ENCODE data around the gene EPB41L4A. TPM values are rescaled to one million over a fixed set of nuclear protein-coding genes. Genes with fewer than 3 reads are reported as not detected.
A peak's percentile ranks its signal among the peaks of the same experiment; 100 is the strongest.
"Not testable (repeated sequence)": the region's sequence is repeated elsewhere in the genome, so short reads cannot be mapped to it uniquely, and the experiment has no call there.

EPB41L4A gene
- total RNA-seq, 1 experiment from 2014 or later, result 1.7 TPM

- Histone ChIP-seq H3K4me1 (no peaks in the 10 kb centered on the region), H3K27ac (no peak overlapping the region), H3K36me3 (no peaks in the 10 kb centered on the region), H3K9me3 (replicated peaks) (no peaks in the 10 kb centered on the region), H3K27me3 (no peaks in the 10 kb centered on the region), H3K4me3 (no peak overlapping the region)
- DNase-seq, result no peak
These were observed 197.9 kb downstream of the EPB41L4A start for GRCh38 chr5:112221128-112221527.

GRCh38 chr5:112219000-112219399, 200.1 kb downstream of the EPB41L4A start:
- Histone ChIP-seq H3K9me3 (replicated peaks) (no peaks in the 10 kb centered on the region), H3K27me3 (no peaks in the 10 kb centered on the region), H3K27ac (no peak overlapping the region), H3K4me3 (no peak overlapping the region), H3K36me3 (no peaks in the 10 kb centered on the region), H3K4me1 (no peaks in the 10 kb centered on the region)
- DNase-seq, result peak; percentile 6 to 23

GRCh38 chr5:112217843-112218579, 201.1 kb downstream of the EPB41L4A start:
- no peaks in the 10 kb centered on the region for H3K9me3 ChIP-seq (replicated peaks)
- H3K27me3 ChIP-seq, result no peaks in the 10 kb centered on the region
- no peaks in the 10 kb centered on the region for H3K4me1 ChIP-seq
- DNase-seq, result no peak
- no peak overlapping the region for H3K27ac ChIP-seq
- H3K36me3 ChIP-seq, result no peaks in the 10 kb centered on the region
- H3K4me3 ChIP-seq, result no peak overlapping the region

GRCh38 chr5:112216140-112216539, 202.9 kb downstream of the EPB41L4A start:
- Histone ChIP-seq H3K27me3 (no peaks in the 10 kb centered on the region), H3K4me1 (no peaks in the 10 kb centered on the region), H3K36me3 (no peaks in the 10 kb centered on the region), H3K4me3 (no peak overlapping the region), H3K9me3 (replicated peaks) (no peaks in the 10 kb centered on the region), H3K27ac (no peak overlapping the region)
- DNase-seq, result no peak

GRCh38 chr5:112210430-112211005, 208.6 kb downstream of the EPB41L4A start:
- H3K9me3 ChIP-seq (replicated peaks), result no peaks in the 10 kb centered on the region
- peak; percentile 38 to 67 for DNase-seq
- H3K4me3 ChIP-seq, result no peak overlapping the region
- H3K27me3 ChIP-seq, result no peaks in the 10 kb centered on the region
- H3K27ac ChIP-seq, result no peak overlapping the region
- no peaks in the 10 kb centered on the region for H3K36me3 ChIP-seq
- no peaks in the 10 kb centered on the region for H3K4me1 ChIP-seq

- no peak for DNase-seq
- H3K27me3 ChIP-seq, result no peaks in the 10 kb centered on the region
- H3K4me3 ChIP-seq, result no peak overlapping the region
- H3K36me3 ChIP-seq, result no peaks in the 10 kb centered on the region
- no peaks in the 10 kb centered on the region for H3K9me3 ChIP-seq (replicated peaks)
- H3K27ac ChIP-seq, result no peak overlapping the region
- H3K4me1 ChIP-seq, result no peaks in the 10 kb centered on the region
These were observed 210.1 kb downstream of the EPB41L4A start for GRCh38 chr5:112208699-112209615.

GRCh38 chr5:112208195-112208594, 210.9 kb downstream of the EPB41L4A start:
- not testable (repeated sequence) for H3K4me1 ChIP-seq; DNase-seq; H3K4me3 ChIP-seq; H3K27ac ChIP-seq; H3K9me3 ChIP-seq (replicated peaks); H3K36me3 ChIP-seq; H3K27me3 ChIP-seq

GRCh38 chr5:112205846-112206245, 213.2 kb downstream of the EPB41L4A start:
- Histone ChIP-seq H3K9me3 (replicated peaks) (no peaks in the 10 kb centered on the region), H3K27ac (no peak overlapping the region), H3K27me3 (no peaks in the 10 kb centered on the region), H3K4me1 (no peaks in the 10 kb centered on the region), H3K36me3 (no peaks in the 10 kb centered on the region), H3K4me3 (no peak overlapping the region)
- no peak for DNase-seq

GRCh38 chr5:112203229-112203628, 215.8 kb downstream of the EPB41L4A start:
- Histone ChIP-seq H3K4me1 (no peaks in the 10 kb centered on the region), H3K27ac (no peak overlapping the region), H3K27me3 (no peaks in the 10 kb centered on the region), H3K9me3 (replicated peaks) (no peaks in the 10 kb centered on the region), H3K36me3 (no peaks in the 10 kb centered on the region), H3K4me3 (no peak overlapping the region)
- no peak for DNase-seq

GRCh38 chr5:112202694-112203093, 216.4 kb downstream of the EPB41L4A start:
- no peaks in the 10 kb centered on the region for H3K36me3 ChIP-seq
- no peak overlapping the region for H3K27ac ChIP-seq
- H3K4me1 ChIP-seq, result no peaks in the 10 kb centered on the region
- H3K9me3 ChIP-seq (replicated peaks), result no peaks in the 10 kb centered on the region
- no peaks in the 10 kb centered on the region for H3K27me3 ChIP-seq
- no peak for DNase-seq
- no peak overlapping the region for H3K4me3 ChIP-seq

- H3K4me1 ChIP-seq, result no peaks in the 10 kb centered on the region
- H3K9me3 ChIP-seq (replicated peaks), result no peaks in the 10 kb centered on the region
- no peak overlapping the region for H3K4me3 ChIP-seq
- H3K27ac ChIP-seq, result no peak overlapping the region
- no peak for DNase-seq
- H3K36me3 ChIP-seq, result no peaks in the 10 kb centered on the region
- H3K27me3 ChIP-seq, result no peaks in the 10 kb centered on the region
These were observed 217.9 kb downstream of the EPB41L4A start for GRCh38 chr5:112201141-112201540.

GRCh38 chr5:112200131-112200530, 218.9 kb downstream of the EPB41L4A start:
- DNase-seq, result no peak
- H3K27ac ChIP-seq, result no peak overlapping the region
- H3K4me3 ChIP-seq, result no peak overlapping the region
- H3K9me3 ChIP-seq (replicated peaks), result no peaks in the 10 kb centered on the region
- H3K27me3 ChIP-seq, result no peaks in the 10 kb centered on the region
- no peaks in the 10 kb centered on the region for H3K4me1 ChIP-seq
- no peaks in the 10 kb centered on the region for H3K36me3 ChIP-seq

- no peak overlapping the region for H3K4me3 ChIP-seq
- no peaks in the 10 kb centered on the region for H3K4me1 ChIP-seq
- no peaks in the 10 kb centered on the region for H3K9me3 ChIP-seq (replicated peaks)
- H3K27ac ChIP-seq, result no peak overlapping the region
- DNase-seq, result no peak
- no peaks in the 10 kb centered on the region for H3K27me3 ChIP-seq
- H3K36me3 ChIP-seq, result no peaks in the 10 kb centered on the region
These were observed 222.5 kb downstream of the EPB41L4A start for GRCh38 chr5:112196584-112196983.

GRCh38 chr5:112195924-112196323, 223.2 kb downstream of the EPB41L4A start:
- H3K27ac ChIP-seq, result no peak overlapping the region
- H3K36me3 ChIP-seq, result no peaks in the 10 kb centered on the region
- no peak for DNase-seq
- H3K27me3 ChIP-seq, result no peaks in the 10 kb centered on the region
- no peaks in the 10 kb centered on the region for H3K9me3 ChIP-seq (replicated peaks)
- no peak overlapping the region for H3K4me3 ChIP-seq
- H3K4me1 ChIP-seq, result no peaks in the 10 kb centered on the region

GRCh38 chr5:112192866-112193265, 226.2 kb downstream of the EPB41L4A start:
- H3K27me3 ChIP-seq, result no peaks in the 10 kb centered on the region
- no peaks in the 10 kb centered on the region for H3K9me3 ChIP-seq (replicated peaks)
- H3K4me3 ChIP-seq, result no peak overlapping the region
- DNase-seq, result no peak
- H3K36me3 ChIP-seq, result no peaks in the 10 kb centered on the region
- H3K4me1 ChIP-seq, result no peaks in the 10 kb centered on the region
- H3K27ac ChIP-seq, result no peak overlapping the region

All from SJCRH30 (cell line).